HepG2 (cell line): ENCODE data around the gene WSCD2. TPM values are rescaled to one million over a fixed set of nuclear protein-coding genes. Genes with fewer than 3 reads are reported as not detected.

Experiments
- ATAC-seq: fragments of 200-7000 bp; cut with Tn5 transposase; 3 replicates; pipeline ENCODE4 v1.9.1; 2020; ENCODE audit warnings: mild to moderate bottlenecking, moderate library complexity
- BruUV-seq: library from RNA; stranded (reverse); fragments of 400-500 nt; replicated peaks from 2 replicates; lab custom pipeline; 2021; lab: Mats Ljungman, UMichigan
- CTCF ChIA-PET: fragments of 300-600 bp; formaldehyde crosslinking; extraction: SDS; loops from one replicate; lab custom pipeline; 2021; ENCODE audit warnings: low total read pairs, inconsistent platforms, low intra/inter-chr PET ratio; lab: Yijun Ruan, JAX
- POLR2A ChIA-PET: fragments of 350-600 bp; sonication (Branson Sonifier 250); formaldehyde crosslinking; loops from one replicate; lab custom pipeline; 2020; ENCODE audit warnings: antibody characterized with exemption, inconsistent platforms; lab: Yijun Ruan, JAX
- DNase-seq: peaks from one replicate; pipeline ENCODE4 v3.0.0-alpha.2; 2015; ENCODE audit warnings: low spot score
- FAIRE-seq: peaks from 3 replicates; lab custom pipeline; 2011; peaks lifted over from hg19 to GRCh38; lab: Jason Lieb, UNC
- H2AFZ ChIP-seq: one replicate; pipeline ENCODE4 v1.6.1; 2011; ENCODE audit warnings: low read length, inconsistent platforms
- H3K27ac ChIP-seq: fragments of 300-600 bp; 3 replicates; pipeline ENCODE4 v1.8.0; 2011; ENCODE audit warnings: mixed run types, mild to moderate bottlenecking, mixed read lengths, low read length, inconsistent platforms; ENCODE audit not compliant: insufficient read depth; ENCODE audit errors: extremely low read length
- H3K27me3 ChIP-seq, 2 experiments: fragments of 200-600 bp in 1 of 2; 2 replicates in 1 of 2; 3 replicates in 1 of 2; pipeline versions ENCODE4 v1.6.0 to v1.8.0; 2011; ENCODE audit warnings: low read length in 2 of 2, mild to moderate bottlenecking in 2 of 2, moderate library complexity in 2 of 2, inconsistent platforms in 1 of 2; ENCODE audit not compliant: insufficient read depth in 2 of 2, control insufficient read depth in 1 of 2
- H3K36me3 ChIP-seq, 2 experiments: fragments of 200-600 bp in 1 of 2; replicated peaks in 1 of 2; 2 replicates in 1 of 2; 3 replicates in 1 of 2; pipeline versions ENCODE4 v1.5.1 to v1.8.0; 2011; ENCODE audit warnings: low read length in 2 of 2, inconsistent platforms in 1 of 2; ENCODE audit not compliant: insufficient read depth in 2 of 2, control insufficient read depth in 1 of 2
- H3K4me1 ChIP-seq: 2 replicates; pipeline ENCODE4 v1.5.1; 2012; ENCODE audit warnings: low read length, inconsistent platforms; ENCODE audit not compliant: insufficient read depth
- H3K4me2 ChIP-seq: 2 replicates; pipeline ENCODE4 v1.6.0; 2011; ENCODE audit warnings: low read depth, low read length, inconsistent platforms
- H3K4me3 ChIP-seq, 3 experiments: fragments of 200-600 bp in 1 of 3; sonication (generic), shearing (Covaris generic) in 1 of 3; replicated peaks in 1 of 3; 2 replicates each; pipeline ENCODE4 v1.5.1; 2011 to 2016; ENCODE audit warnings: low read length in 3 of 3, inconsistent platforms in 2 of 3, low read depth in 2 of 3, mild to moderate bottlenecking in 2 of 3, control low read depth in 1 of 3, mixed read lengths in 1 of 3; ENCODE audit not compliant: insufficient read depth in 1 of 3
- H3K79me2 ChIP-seq: one replicate; pipeline ENCODE4 v1.6.1; 2011; ENCODE audit warnings: low read length, inconsistent platforms; ENCODE audit not compliant: insufficient read depth
- H3K9ac ChIP-seq: 2 replicates; pipeline ENCODE4 v1.6.0; 2011; ENCODE audit warnings: mild to moderate bottlenecking, low read depth, low read length, inconsistent platforms; ENCODE audit not compliant: insufficient read depth
- H3K9me3 ChIP-seq: 2 replicates; pipeline ENCODE4 v1.5.1; 2012; ENCODE audit warnings: mild to moderate bottlenecking, low read length
- H4K20me1 ChIP-seq: 2 replicates; pipeline ENCODE4 v1.6.0; 2011; ENCODE audit warnings: inconsistent platforms, mild to moderate bottlenecking, low read length, moderate library complexity; ENCODE audit not compliant: insufficient read depth
- FOXC1 ChIP-seq: sonication (generic); formaldehyde crosslinking; IDR thresholded peaks from 2 replicates; pipeline ENCODE4 v1.8.0; 2022; ENCODE audit warnings: mild to moderate bottlenecking, missing genetic modification reagents, borderline replicate concordance
- FOXO1 ChIP-seq: sonication (generic); formaldehyde crosslinking; IDR thresholded peaks from 2 replicates; pipeline ENCODE4 v1.4.0; 2020; ENCODE audit warnings: missing genetic modification reagents
- HES4 ChIP-seq: sonication (generic); formaldehyde crosslinking; IDR thresholded peaks from 2 replicates; pipeline ENCODE4 v1.9.0; 2021; ENCODE audit warnings: mild to moderate bottlenecking, missing genetic modification reagents, borderline replicate concordance
- HHEX ChIP-seq: IDR thresholded peaks from 2 replicates; pipeline ENCODE4 v1.6.1; 2016; ENCODE audit warnings: control low read depth
- ZC3H13 ChIP-seq: sonication (generic); formaldehyde crosslinking; IDR thresholded peaks from 2 replicates; pipeline ENCODE4 v1.8.1; 2023; ENCODE audit warnings: mild to moderate bottlenecking, missing genetic modification reagents, moderate library complexity
- ZNF33A ChIP-seq: sonication (generic); formaldehyde crosslinking; IDR thresholded peaks from 2 replicates; pipeline ENCODE4 v1.5.1; 2020; ENCODE audit warnings: missing genetic modification reagents, mild to moderate bottlenecking, moderate library complexity, borderline replicate concordance
- ZNF441 ChIP-seq: sonication (generic); formaldehyde crosslinking; IDR thresholded peaks from 2 replicates; pipeline ENCODE4 v1.7.0; 2021; ENCODE audit warnings: missing genetic modification reagents, borderline replicate concordance
- ZNF609 ChIP-seq: sonication (generic); formaldehyde crosslinking; IDR thresholded peaks from 2 replicates; pipeline ENCODE4 v1.4.0; 2020; ENCODE audit warnings: mild to moderate bottlenecking, missing genetic modification reagents, borderline replicate concordance
- ZNF879 ChIP-seq: sonication (generic); formaldehyde crosslinking; IDR thresholded peaks from 2 replicates; pipeline ENCODE4 v1.8.1; 2023; ENCODE audit warnings: missing genetic modification reagents
- WGBS: methylation state at CpG from one replicate; pipeline ENCODE4 v1.1.6; 2017; ENCODE audit warnings: low lambda C conversion rate; 5-methylcytosine and 5-hydroxymethylcytosine counted together
- in situ Hi-C: cut with HindIII; loops from 2 replicates; pipeline ENCODE4 v1.10.0; 2017; ENCODE audit warnings: low pct_unique_long_range_greater_than_20kb; ENCODE audit not compliant: extremely low pct_ligation_motif_present
- intact Hi-C: fragments of 100-400 bp; cut with micrococcal nuclease; formaldehyde crosslinking; loops from one replicate; pipeline ENCODE4 v1.10.0; 2022; ENCODE audit not compliant: unreplicated experiment
- polyA plus RNA-seq, 8 experiments: library from polyadenylated mRNA; depleted of rRNA in 3 of 8; stranded (reverse) in 7 of 8; unstranded in 1 of 8; fragments of >200 nt; fragmentation: Illumina TruSeq in 4 of 8; extraction: Trizol in 4 of 8; gene quantifications; 2 replicates each; pipeline versions ENCODE4 v1.2.1 to v1.2.3, GENCODE V29; 2011 to 2016; ENCODE audit warnings: low read depth in 4 of 8, missing spikeins in 1 of 8, mixed read lengths in 1 of 8; ENCODE audit not compliant: insufficient read depth in 1 of 8
- total RNA-seq, 5 experiments: library from RNA; depleted of rRNA; stranded (reverse); fragments of >200 nt; fragmentation: Illumina TruSeq; extraction: Trizol; gene quantifications; 2 replicates each; pipeline ENCODE4 v1.2.3, GENCODE V29; 2016; ENCODE audit warnings: low read depth in 1 of 5
- TF ChIP-seq, protein P1 (sequence below): sonication (generic); formaldehyde crosslinking; IDR thresholded peaks from 2 replicates; pipeline ENCODE4 v1.8.0; 2022; ENCODE audit warnings: mild to moderate bottlenecking, missing genetic modification reagents; ENCODE audit not compliant: insufficient replicate concordance
- TF ChIP-seq, protein P2 (sequence below): sonication (generic); formaldehyde crosslinking; IDR thresholded peaks from 2 replicates; pipeline ENCODE4 v1.5.1; 2020; ENCODE audit warnings: missing genetic modification reagents, mild to moderate bottlenecking, borderline replicate concordance

The WSCD2 gene
- total and polyA plus RNA-seq, 2 of the 13 experiments (the other 11 are each of a cell fraction or from before 2014, with no cell fraction given) = not detected

GRCh38 chr12:108254517-108255251, 125.6 kb downstream of the WSCD2 start:
- Histone ChIP-seq H3K4me1 (no peaks in the 10 kb centered on the region), H3K79me2 (no peaks in the 10 kb centered on the region)
- DNase-seq = no peak
- POLR2A ChIA-PET = no interaction called here
- TF ChIP-seq ZNF441 (no peak), ZNF33A (CRISPR knock-in tag) (no peak), HES4 (no peak), ZC3H13 (CRISPR knock-in tag) (no peak), ZNF879 (CRISPR knock-in tag) (no peak), FOXO1 (CRISPR knock-in tag) (no peak), HHEX (CRISPR knock-in tag) (no peak), ZNF609 (CRISPR knock-in tag) (no peak), FOXC1 (CRISPR knock-in tag) (no peak)
- TF ChIP-seq, protein P1, sequence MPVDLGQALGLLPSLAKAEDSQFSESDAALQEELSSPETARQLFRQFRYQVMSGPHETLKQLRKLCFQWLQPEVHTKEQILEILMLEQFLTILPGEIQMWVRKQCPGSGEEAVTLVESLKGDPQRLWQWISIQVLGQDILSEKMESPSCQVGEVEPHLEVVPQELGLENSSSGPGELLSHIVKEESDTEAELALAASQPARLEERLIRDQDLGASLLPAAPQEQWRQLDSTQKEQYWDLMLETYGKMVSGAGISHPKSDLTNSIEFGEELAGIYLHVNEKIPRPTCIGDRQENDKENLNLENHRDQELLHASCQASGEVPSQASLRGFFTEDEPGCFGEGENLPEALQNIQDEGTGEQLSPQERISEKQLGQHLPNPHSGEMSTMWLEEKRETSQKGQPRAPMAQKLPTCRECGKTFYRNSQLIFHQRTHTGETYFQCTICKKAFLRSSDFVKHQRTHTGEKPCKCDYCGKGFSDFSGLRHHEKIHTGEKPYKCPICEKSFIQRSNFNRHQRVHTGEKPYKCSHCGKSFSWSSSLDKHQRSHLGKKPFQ (CRISPR knock-in tag) = no peak
- TF ChIP-seq, protein P2, sequence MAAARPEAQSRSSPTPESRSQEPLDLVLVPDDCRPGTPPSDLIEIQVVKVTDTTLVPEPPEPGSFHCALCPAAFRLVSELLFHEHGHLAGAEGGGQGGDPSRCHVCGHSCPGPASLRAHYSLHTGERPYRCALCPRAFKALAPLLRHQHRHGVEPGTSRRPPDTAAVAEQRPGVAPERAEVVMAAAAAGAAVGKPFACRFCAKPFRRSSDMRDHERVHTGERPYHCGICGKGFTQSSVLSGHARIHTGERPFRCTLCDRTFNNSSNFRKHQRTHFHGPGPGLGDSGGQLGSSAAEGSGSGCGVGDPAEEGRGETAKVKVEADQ = no peak
- TF ChIP-seq, all 625 proteins: peak for 0
- intact Hi-C loops = no loop called here
- H3K36me3 ChIP-seq = no peaks in the 10 kb centered on the region
- ATAC-seq = no peak
- in situ Hi-C loops = no loop called here
- H3K27ac ChIP-seq = no peak overlapping the region
- 9% methylated on average over 13 of the region's 13 CpGs for WGBS
- CTCF ChIA-PET = no interaction called here
- H3K4me2 ChIP-seq = no peak overlapping the region
- no peaks in the 10 kb centered on the region for H3K9me3 ChIP-seq
- no peak for FAIRE-seq
- no TSS peak for BruUV-seq
- no peaks in the 10 kb centered on the region for H4K20me1 ChIP-seq
- no peak overlapping the region for H2AFZ ChIP-seq
- peaks cover 1 to 18% of the 10 kb centered on the region in 2 experiments; a peak in 4 of 5 replicates for H3K27me3 ChIP-seq
- no peak overlapping the region for H3K9ac ChIP-seq
- no peak overlapping the region for H3K4me3 ChIP-seq
